ENCODE data around the gene TRAF1.

TRAF1 gene

DNA sequence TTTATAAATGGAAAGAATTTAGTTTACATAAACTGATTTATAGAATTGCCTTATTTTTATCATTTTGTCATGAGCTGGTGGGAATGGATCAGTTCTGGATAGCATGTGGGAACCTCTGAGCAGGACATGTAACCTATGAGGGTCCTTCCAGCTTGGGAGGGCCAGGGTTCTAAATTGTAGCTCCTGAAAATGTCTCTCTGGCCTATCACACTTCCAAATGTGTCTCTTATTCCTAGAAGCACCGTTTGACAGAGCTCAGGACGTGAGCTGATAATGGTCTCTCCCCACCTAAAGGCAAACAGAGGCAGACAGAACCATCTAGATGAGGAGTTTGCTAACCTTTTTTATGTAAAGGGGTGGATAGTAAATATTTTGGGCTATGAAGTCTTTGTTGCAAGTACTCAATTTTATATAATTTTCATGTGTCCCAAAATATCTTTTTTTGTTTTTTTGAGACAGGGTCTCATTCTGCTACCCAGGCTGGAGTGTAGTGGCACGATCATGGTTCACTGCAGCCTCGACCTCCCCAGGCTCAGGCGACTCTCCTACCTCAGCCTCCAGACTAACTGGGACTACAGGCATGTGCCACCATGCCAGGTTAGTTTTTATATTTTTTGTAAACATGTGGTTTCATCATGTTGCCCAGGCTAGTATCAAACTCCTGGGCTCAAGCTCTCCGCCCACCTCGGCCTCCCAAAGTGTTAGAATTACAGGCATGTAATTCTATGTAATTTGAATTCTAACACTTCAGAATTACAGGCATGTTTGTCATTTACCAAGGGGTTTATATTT lies 4.0 kb downstream of the TRAF1 start:
- no peak for DNase-seq

DNA sequence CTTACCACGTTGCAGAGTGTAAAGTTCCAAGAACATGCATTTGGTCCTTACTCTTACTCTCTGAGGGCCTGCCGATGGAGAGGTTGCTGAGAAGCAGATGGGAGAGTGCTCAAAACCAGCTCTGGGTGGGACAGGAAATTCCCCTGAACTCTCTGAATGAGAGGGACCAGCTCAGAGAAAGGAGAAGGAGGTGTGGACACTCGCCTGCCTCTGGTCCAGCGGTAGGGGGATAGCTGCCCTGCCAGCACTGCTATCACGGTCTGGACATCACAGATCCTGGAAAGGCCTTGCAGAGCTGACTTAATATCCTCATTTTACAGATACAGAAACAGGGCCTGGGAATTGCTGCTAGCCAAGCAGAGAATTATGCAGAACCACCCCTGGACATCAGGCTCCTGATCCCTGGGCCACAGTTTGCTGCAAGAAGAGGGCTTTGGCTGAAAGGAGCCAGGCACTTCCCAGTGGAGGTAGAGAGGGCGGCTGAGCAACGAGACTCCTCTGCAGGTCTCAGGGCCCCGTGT lies 4.9 kb downstream of the TRAF1 start:
- no peak for DNase-seq

DNA sequence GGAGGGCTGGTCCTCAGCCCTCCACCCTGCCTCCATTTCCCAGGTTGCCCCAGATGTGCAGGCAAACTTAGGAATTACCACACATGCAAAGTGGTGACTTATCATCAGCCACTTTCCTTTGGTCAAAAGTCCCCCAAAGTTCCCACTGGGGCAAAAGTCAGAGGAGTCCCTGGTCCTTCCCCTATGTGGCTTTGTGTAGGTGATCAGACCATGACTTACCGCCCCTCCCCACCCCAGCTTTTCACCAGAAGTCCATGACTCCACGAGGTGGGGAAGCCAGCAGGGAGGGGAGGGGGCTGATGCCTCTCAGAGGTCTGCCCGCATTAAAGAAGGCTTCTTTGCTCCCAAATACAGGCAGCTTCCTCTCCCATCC lies 5.8 kb downstream of the TRAF1 start:
- no peak for DNase-seq

DNA sequence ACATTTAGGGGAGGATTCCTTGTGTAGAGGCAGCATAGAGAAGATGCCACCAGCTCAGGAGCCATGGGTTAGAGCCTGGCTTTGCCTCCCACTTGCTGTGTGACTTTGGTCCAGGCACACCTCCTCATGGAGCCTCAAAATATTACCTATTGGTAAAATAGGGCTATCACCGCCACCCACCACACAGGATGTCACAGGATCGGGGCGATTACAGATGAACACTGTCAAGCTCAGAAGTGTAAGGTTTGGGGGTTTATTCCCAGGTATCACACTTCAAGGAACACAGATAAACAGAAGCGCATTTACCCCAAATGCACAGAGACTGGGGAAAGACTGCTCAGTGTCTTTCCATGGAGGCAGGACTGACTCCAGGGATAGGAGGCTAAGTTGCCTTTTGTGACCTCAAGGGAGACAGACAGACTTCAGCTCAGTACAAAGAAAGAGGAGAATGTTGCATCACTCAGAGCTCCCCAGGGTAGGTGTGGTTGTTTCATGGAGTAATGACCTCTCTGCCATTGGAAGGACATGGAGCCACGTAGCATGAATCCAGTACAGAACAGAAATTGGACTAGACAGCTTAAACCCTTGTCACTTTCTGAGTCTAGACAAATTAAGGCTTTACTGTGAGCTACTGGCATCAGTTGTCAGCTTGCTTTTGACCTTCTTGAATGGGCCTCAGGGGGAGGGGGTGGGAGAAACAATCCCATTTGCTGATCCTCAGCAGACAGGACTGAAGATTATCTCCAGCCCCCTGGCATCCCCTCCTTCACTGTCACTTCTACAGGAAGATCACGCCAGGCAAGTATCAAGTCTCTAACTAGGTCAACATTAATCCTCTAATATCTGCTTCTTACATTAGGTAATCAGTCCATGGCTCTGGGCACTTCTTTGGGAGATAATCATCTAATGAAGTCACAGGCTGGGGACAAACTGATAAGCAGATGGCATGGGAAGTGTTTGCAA lies 6.5 kb downstream of the TRAF1 start:
- DNase-seq: no peak

DNA sequence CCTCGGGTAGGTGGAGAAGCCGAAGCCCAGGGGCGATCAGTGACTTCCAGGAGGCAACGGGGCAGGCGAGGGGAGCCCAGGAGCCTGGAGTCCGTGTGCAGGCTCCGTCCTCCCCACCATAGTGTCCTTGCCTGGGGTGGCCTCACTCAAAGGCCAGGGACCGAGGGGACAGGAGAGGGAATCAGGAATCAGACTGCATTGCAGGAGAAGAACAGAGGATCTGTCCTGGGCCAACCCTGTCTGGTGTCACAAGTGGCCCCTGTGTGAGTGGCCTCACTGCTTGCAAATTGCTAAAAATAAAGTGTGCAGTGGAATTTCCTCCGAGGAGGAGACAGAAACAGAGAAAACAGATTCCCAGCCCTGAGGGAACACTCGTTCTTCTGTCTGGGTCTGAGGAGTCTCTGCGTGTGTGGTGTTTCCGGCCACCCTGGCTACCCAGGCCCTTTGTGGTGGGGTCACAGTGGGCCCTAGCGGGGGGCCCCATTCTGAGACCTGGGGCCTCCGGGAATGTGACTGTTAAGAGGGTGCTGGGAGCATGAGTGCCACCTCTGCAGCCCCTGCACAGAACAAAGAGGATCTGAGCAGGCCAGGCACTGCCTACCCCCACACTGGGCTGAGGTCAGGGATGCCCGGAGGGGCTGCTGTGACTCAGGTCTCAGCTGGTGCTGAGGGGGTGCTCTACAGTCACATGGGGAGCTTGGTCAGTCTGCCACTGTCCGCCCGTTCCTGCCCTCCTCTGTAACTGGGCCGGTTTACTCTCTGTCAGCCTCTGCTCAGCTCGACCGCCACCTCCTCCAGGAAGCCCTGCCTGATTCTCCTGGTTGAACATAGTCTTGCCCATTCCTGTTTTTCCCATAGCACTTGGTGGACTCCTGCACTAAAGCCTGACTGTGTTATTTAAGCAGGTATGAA lies 7.4 kb downstream of the TRAF1 start:
- no peak for DNase-seq

DNA sequence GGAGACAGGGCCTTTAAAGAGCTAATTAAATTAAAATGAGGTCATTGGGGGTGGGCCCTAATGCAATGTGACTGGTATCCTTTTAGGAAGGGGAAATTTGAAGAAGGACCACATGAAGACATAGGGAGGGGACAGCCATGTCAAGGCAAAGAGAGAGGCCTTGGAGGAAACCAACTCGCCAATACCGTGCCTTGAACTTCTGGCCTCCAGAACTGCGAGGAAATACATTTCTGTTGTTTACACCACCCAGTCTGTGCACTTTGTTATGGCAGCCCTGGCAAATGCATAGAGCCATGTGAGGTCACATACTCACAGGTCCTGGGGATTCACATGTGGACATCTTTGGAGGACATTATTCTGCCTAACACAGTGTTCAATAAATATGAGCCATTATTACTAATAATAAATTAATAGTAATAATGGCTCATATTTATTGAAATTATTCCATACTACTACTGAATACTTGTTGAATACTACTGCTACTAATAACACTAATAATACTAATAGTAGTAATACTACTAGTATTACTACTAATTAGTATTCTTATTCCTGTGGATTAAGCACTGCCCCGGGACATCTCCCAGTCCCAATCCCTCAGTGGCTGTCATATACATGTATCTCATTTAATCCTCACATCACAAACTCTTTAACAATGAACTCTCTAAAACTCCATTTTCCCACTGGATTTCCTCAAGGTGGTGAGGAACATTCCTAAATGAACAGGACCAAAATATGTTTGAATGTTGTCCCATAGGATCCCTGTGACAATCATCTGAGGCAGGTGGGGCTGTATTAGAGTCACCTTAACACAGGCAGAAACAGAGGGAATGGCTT lies 8.4 kb downstream of the TRAF1 start:
- no peak for DNase-seq

DNA sequence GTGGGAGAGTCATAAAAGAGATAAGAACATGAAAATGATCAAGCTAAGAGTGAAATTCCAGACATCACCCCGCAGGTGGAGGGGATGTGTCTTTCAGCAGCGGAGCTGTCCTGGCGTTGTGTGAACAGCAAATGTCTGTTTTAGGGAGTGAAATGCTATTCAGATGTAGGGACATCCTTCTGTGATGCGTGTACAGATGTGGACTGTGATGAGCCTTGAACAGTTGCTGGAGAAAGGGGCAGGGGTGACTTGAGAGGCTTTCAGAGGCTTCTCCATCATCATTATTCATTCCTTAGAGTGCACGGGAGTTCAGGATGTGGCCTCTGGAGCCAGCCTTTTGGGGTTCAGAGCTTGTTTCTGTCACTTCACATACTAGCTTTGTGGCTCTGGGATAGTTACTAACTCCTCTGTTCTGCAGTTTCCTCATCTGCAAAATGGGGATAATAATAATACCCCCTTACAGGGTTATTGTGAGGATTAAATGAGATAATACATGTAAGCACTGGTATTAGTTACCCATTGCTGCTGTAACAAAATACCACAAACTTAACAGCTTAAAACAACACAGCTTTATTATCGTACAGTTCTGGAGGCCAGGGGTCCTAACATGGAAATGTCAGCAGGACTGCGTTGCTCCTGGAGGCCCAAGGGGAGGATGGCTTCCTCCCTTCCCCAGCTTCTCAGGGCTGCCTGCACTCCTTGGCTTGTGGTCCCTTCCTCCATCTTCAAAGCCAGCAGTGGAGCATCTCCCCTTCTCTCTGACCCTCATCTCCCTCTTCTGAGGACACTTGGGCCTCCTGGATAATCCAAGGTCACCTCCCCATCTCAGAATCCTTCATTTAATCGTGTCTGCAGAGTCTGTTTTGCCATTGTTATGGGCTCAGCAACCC lies 9.4 kb downstream of the TRAF1 start:
- DNase-seq: no peak

DNA sequence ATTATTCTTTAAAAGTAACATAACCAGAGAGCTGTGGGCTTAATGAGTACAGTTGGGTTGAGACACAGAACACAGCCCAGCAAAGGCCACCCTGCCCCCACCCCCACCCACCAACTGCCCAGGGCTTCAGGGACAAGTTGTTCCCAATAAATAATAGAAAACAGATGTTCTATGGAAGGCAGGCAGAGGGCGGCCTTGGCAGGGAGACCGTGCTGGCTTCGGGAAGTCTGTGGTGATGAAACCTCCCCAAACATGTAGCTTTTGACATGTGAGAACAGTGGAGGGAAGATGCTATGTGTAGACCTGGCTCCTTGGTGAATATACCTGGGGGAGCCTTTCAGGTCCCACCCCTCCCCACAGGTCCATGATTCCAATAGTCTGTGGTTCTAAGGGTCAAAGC lies 10.0 kb downstream of the TRAF1 start:
- no peak for DNase-seq

DNA sequence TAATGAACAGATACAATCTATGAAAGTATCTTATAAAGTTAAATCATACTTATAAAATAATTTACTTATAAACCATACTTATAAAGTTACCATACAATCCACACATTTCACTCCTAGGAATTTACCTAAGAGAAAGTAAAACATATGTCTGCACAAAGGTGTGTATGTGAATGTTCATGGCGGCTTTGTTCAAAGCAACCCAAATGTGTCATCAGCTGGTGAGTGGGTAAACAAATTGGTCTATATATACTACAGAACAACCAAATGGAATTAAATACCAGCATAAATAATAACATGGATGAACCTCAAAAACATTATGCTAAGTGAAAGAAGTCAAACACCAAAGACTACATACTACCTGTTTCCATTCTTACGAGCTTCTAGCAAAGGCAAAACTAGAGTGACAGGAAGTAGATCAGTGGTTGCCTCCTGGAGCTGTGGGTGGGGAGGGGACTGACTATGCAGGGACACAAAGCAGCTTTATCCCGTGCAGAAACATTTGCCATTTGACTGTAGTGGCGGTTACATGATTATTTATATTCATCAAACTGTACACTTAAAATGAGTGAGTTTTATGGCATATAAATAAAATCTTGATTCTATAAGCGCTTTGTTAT lies 10.6 kb downstream of the TRAF1 start:
- DNase-seq: no peak

DNA sequence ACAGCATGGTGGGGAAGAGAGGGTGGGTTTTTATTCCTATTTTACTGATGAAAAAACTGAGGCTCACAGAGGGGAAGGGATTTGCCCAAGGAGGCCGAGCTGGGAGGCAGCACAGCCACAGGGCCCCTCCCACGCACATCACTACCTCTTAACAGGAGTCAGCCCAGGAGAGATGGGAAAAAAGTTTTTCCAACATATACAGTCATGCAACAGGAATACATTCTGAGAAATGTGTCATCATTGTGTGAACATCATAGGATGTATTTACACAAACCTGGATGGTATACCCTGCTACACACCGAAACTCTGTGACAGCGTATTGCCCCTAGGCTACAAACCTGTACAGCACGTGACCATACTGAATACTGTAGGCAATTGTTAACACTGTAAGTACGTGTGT lies 11.6 kb downstream of the TRAF1 start:
- no peak for DNase-seq

DNA sequence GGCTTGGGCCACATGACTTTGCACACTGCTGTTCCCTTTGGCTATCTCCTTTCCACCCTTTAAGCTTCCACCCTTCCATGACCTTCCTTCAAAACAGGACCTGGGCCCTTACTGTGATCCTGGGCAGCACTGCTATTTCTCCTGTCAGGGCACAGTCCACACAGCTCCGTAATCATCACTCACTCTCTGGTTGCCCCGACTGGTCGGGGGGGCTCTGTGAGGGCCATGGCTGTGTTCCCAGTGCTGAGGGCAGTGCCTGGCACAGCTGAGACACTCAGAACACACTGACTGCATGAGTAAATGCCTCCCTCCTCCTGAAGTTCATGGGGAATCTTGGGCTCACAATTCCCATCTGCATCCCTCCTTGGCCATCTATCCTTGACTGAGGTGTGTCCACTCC lies 12.2 kb downstream of the TRAF1 start:
- no peak for DNase-seq

DNA sequence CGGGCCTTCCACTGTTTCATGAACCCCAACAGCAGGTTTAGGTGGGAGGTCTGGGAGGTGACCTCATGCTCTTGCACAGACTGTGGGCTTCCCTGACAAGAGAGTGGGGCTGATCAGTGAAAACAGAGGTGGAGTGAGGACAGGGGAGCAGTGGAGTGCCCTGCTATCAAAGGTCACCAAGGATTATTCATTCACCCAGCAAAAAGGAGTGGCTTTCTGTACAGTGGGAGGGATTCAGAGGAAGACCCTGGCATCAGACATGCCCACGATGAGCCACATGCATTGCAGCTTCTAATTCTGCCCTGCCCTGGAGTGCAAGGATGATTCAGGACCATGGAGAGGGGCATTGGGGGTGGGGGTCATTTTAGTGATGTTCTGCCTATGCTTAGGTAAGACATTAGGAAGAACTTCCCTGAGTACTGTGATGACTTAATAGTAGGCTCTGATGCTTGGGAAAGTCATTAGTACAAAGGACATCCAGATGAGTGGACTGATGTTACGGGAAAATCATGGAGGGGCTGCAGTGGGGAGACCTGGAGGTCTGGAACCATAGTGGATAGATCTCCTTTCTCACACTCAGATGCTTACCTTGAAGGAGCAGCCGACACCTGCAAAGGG lies 12.8 kb downstream of the TRAF1 start:
- DNase-seq: no peak

DNA sequence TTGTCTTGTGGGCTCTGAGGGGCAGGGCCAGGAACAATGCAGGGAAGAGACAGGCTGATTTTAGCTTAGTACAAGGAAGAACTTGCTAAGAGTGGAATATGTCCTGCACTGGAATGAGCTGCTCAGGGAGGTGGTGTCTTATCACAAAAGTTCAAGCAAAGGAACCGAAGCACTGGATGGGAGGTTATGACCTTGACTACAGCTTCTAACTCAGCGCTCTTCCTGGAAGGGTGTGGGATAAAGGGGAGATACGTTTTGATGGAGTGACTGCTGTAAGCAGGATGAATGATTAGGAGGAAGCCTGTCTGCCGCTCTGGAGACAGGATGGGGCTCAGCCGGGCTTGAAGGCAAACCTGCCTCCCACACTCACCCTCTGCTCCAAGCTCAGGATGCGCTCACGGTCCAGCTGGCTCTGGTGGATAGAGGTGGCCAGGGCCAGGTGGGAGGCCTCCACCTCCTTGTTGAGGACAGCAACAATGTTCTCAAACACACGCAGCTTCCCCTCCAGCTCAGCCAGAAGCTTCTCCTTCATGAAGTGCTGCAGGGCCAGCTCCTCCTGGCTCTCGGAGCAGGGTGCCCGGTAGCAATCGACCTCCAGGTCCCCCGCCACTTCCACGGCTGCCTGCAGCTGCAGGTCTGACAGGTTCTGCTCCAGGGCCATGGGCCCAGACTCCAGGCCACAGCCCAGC lies 13.5 kb downstream of the TRAF1 start:
- no peak for DNase-seq

DNA sequence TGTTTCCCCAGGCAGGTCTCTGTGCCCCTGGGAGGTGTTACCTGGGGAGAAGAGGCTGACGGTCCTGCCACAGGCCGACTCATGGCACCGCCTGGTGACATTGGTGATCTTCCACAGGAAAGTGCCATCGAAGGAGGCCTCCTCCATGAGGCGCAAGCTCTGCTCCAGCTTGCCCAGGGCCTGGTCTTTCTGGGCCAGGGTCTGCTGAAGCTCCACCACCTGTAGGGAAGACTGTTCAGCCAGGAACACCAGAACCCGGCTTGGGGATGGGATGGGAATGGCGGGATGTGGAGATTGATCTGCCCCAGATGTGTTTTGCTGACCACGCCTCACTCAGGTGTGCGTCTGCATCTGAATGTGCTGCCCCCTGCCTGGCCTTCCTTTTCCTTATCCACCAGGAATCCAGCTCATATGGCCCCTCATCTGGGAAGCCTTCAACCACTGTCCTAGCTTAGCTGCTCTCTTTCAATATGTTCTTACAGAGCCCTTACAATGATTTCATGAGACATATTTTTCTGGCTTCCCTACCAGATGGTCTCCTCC lies 15.2 kb downstream of the TRAF1 start:
- no peak for DNase-seq

DNA sequence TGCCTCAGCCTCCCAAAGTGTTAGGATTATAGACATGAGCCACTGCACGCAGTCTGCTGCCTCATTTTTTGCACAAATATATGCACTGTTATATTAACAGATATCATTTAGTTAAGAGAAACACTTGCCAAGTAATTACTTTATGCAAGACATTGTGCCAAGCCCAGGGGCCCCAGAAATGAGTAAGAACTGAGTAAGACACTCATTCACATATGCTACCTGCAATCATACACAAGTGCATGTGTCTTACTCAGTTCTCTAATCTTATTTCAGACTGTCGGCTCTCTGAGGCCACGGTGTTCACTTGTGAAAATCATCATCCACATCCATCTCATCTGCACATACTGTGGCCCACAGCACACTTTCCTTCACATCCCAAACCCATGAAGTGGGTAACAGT lies 16.0 kb downstream of the TRAF1 start:
- no peak for DNase-seq

DNA sequence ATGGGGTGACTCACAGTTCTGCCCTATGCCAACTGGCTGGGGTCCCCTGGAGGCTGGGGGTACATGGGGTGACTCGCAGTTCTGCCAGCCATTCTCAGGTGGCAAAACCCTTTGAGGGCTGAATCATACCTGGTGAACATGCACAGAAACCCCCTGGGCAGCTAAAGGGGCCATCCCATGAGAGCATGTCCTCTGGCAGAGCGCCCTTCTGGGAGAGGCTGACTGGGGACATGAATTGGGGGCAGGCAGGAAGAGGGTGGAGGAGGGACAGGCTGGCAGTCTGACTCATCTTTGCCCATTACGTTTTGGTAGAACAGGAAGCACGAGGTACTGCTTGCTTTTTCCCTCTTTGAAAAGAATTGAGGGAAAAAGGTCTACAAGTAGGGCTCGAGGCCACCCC lies 16.7 kb downstream of the TRAF1 start:
- no peak for DNase-seq

DNA sequence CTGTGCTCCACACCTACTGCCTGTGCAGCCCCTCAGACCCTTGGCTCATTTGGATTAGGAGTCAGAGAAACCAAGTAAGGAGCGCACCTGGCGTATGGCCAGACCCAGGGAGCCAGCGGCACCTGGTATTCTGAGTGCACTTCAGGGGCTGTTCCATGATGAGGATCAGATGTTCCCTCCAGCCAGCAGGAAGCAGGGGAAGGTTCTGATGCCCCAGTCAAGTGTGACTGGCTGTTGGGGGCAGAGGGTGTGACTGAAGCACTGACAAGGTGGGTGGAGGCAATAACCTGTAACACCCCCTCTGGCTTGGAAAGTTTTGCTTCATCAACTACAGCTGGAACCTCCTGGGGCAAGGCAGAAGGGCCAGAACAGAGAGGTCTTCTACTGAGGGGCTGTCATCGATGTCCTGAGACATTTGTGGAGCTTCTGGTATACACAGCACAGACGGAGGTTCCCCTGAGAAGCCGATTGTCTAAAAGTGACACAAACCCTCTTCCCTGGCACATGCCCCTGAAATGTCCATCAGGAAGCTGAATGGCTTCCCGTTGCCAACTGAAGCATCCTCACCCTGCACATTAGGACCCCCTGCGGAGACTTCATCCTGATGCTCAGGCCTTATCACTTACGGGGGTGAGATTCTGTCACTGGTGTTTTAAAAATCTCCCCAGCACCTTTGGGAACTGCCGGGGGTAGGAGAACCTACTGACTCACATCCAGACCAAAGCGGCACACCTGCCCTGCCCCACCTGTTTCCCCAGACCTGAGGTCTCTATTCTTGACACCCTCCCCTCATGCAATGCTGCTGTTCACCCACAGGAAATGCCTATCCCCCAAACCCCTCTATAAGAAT lies 21.1 kb downstream of the TRAF1 start:
- no peak for DNase-seq

DNA sequence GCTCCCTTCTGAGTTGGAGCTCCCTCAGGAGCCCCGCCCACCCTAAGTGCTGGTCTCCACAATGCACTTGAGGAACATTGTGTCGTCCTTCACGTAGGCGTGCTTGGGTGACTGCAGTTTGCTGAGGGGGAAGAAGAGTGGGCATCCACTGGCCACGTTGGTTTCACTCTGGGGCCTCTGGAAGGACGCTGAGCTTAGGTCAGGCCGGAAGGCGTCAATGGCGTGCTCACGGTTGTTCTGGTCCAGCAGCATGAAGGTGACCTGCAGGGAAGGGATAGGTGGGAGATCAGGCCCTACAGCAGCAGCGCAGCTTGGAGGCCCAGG lies 21.7 kb downstream of the TRAF1 start:
- DNase-seq: no peak

Data from NCI-H2171 (cell line).